Psoas muscle (tissue), 8 donors: ENCODE data around the gene SETD6. TPM values are rescaled to one million over a fixed set of nuclear protein-coding genes. Genes with fewer than 3 reads are reported as not detected.

ENCODE experiments used
- ATAC-seq, 4 donors: fragments of 200-7000 bp; cut with Tn5 transposase; one replicate each; pipeline ENCODE4 v1.9.1; 2020; ENCODE audit warnings: moderate library complexity in 3 of 4, mild to moderate bottlenecking in 2 of 4
- DNase-seq, 2 donors: peaks; one replicate each; pipeline ENCODE4 v3.0.0-alpha.2; 2020
- H3K27ac ChIP-seq: fragments of 200-600 bp; one replicate; pipeline ENCODE4 v1.8.0; 2022
- H3K27me3 ChIP-seq, 3 donors: fragments of 200-600 bp in 1 of 3; one replicate each; pipeline versions ENCODE4 v1.6.1 to v1.8.0; 2013 to 2022; ENCODE audit warnings: low read length in 2 of 3, mild to moderate bottlenecking in 2 of 3, moderate library complexity in 1 of 3; ENCODE audit not compliant: insufficient read depth in 3 of 3
- H3K36me3 ChIP-seq, 2 donors: fragments of 200-600 bp in 1 of 2; one replicate each; pipeline versions ENCODE4 v1.6.1 to v1.8.0; 2013 to 2022; ENCODE audit warnings: low read depth in 1 of 2, mild to moderate bottlenecking in 1 of 2, moderate library complexity in 1 of 2; ENCODE audit not compliant: insufficient read depth in 1 of 2
- H3K4me1 ChIP-seq: fragments of 200-600 bp; one replicate; pipeline ENCODE4 v1.8.0; 2022
- H3K4me3 ChIP-seq: fragments of 200-600 bp; one replicate; pipeline ENCODE4 v1.8.0; 2022; ENCODE audit warnings: mild to moderate bottlenecking
- H3K9me3 ChIP-seq: fragments of 200-600 bp; one replicate; pipeline ENCODE4 v1.8.0; 2022
- WGBS, 3 donors: extraction: QIAGEN DNeasy Blood & Tissue Kit; methylation state at CpG; one replicate each; pipeline versions ENCODE4 v1.1.6 to v1.1.7; 2013; 5-methylcytosine and 5-hydroxymethylcytosine counted together
- intact Hi-C, 2 donors: fragments of 100-400 bp; cut with DNase I; formaldehyde crosslinking; loops; one replicate each; pipeline versions ENCODE4 v1.11.0 to v1.14.2; 2022
- polyA plus RNA-seq, 3 donors: library from polyadenylated mRNA; stranded (reverse); fragments of 200-250 nt; gene quantifications; one replicate each; pipeline ENCODE4 v1.2.3, GENCODE V29; 2013
- total RNA-seq, 4 donors: library from RNA; stranded (reverse); fragmentation: NEBNext Ultra II Directional in 2 of 4; extraction: Animal tissue kit (Norgen Biotek cat#: 25700) in 2 of 4; gene quantifications; one replicate each; pipeline versions ENCODE4 v1.2.1 to v1.2.4, GENCODE V29; 2021 to 2023
- TF ChIP-seq, protein P1 (sequence below): fragments of 200-600 bp; IDR thresholded peaks from one replicate; pipeline ENCODE4 v1.8.0; 2022; ENCODE audit warnings: antibody characterized with exemption
- donor health status: healthy with polysubstance abuse.
- donor health status: DM: no; HTN: no; CAD: no; lungs with moderate emphysema.
- donor health status: Bipolar disorder and iron deficiency.
- donor health status: healthy.
- donor health status: DM: yes; HTN: yes; CAD: no.
- donor health status: DM: no; HTN: no; CAD: no.
- donor health status: DM: no; HTN: no; CAD: no.
- donor health status: DM: yes; HTN: yes; CAD: no.

The SETD6 gene
- total and polyA plus RNA-seq, 7 donors: 11.1 to 35.5 (median 21.0) TPM

DNA sequence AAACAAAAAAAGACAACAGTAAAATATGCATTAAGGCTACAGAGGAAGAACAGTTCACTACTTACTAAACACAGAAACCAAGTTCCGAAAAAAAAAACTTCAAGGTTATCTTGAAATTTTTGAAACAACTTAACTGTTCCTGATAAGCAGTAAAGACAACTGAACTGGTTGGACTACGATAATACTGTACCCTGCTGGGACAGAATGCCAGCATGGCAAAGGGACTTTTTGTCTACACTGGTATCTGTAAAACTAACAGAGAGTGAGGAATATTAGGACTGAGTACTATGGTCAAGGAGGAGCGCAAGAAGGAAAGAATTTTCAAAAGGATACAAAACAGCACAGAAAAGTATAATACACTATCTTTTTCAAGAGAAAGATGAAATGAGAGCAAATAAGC, 19.8 kb downstream of the SETD6 start:
- Histone ChIP-seq H3K27me3 (no peaks in the 10 kb centered on the region), H3K9me3 (no peaks in the 10 kb centered on the region), H3K4me1 (peaks cover 5% of the 10 kb centered on the region), H3K4me3 (no peak overlapping the region), H3K36me3 (peaks cover 33 to 100% of the 10 kb centered on the region in 2 donors), H3K27ac (peak overlapping the region; percentile 42)
- ATAC-seq: no peak
- intact Hi-C loops: loop anchor here (5.0 to 10.0 kb wide), 2 partner anchors 42 to 180 kb away; no protein-coding TSS in a partner anchor
- no peak for DNase-seq
- TF ChIP-seq, protein P1, sequence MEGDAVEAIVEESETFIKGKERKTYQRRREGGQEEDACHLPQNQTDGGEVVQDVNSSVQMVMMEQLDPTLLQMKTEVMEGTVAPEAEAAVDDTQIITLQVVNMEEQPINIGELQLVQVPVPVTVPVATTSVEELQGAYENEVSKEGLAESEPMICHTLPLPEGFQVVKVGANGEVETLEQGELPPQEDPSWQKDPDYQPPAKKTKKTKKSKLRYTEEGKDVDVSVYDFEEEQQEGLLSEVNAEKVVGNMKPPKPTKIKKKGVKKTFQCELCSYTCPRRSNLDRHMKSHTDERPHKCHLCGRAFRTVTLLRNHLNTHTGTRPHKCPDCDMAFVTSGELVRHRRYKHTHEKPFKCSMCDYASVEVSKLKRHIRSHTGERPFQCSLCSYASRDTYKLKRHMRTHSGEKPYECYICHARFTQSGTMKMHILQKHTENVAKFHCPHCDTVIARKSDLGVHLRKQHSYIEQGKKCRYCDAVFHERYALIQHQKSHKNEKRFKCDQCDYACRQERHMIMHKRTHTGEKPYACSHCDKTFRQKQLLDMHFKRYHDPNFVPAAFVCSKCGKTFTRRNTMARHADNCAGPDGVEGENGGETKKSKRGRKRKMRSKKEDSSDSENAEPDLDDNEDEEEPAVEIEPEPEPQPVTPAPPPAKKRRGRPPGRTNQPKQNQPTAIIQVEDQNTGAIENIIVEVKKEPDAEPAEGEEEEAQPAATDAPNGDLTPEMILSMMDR: no peak
- 91 to 95% (median 93%) methylated on average over 3 of the region's 3 CpGs for WGBS, 3 donors

DNA sequence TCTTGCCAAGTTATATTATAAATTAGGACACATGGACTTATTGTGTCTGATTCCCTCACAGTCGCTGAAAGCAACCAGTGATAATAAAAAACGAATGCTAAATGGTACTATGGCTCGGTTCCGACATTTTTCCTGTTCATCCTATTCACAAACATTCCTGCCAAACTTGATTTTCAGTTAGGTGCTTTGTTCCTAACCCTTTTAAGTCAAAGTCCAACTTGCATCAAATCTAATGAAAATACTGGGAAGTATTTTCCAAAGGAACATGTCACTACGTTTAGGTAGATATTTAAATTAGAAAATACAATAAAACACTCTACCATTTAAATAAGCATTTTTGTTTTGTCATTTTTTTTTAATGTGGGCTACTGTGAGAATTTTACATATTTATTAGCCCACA, 21.0 kb downstream of the SETD6 start:
- no peak overlapping the region for H3K4me3 ChIP-seq
- TF ChIP-seq, protein P1: no peak
- ATAC-seq (no peak), DNase-seq (no peak)
- H3K36me3 ChIP-seq: peaks cover 29 to 100% of the 10 kb centered on the region in 2 donors
- H3K4me1 ChIP-seq: peaks cover 5% of the 10 kb centered on the region
- no peaks in the 10 kb centered on the region for H3K27me3 ChIP-seq
- H3K9me3 ChIP-seq: no peaks in the 10 kb centered on the region
- WGBS, 3 donors: 79 to 85% (median 80%) methylated on average over 5 of the region's 5 CpGs
- intact Hi-C loops: loop anchor here (5.0 to 10.0 kb wide), 2 partner anchors 41 to 179 kb away; no protein-coding TSS in a partner anchor
- H3K27ac ChIP-seq: no peak overlapping the region

GRCh38 chr16:58537124-58537906, 22.0 kb downstream of the SETD6 start:
- no peak overlapping the region for H3K4me3 ChIP-seq
- WGBS, 3 donors: 76 to 83% (median 79%) methylated on average over 10 of the region's 10 CpGs
- DNase-seq (no peak), ATAC-seq (peak in 1 of 4 donors; percentile 32)
- H3K27me3 ChIP-seq: no peaks in the 10 kb centered on the region
- peaks cover 32 to 100% of the 10 kb centered on the region in 2 donors for H3K36me3 ChIP-seq
- TF ChIP-seq, protein P1: no peak
- H3K4me1 ChIP-seq: peaks cover 5% of the 10 kb centered on the region
- intact Hi-C loops: loop anchor here (5.0 to 10.0 kb wide), 2 partner anchors 40 to 177 kb away; no protein-coding TSS in a partner anchor
- H3K9me3 ChIP-seq: no peaks in the 10 kb centered on the region
- no peak overlapping the region for H3K27ac ChIP-seq

DNA sequence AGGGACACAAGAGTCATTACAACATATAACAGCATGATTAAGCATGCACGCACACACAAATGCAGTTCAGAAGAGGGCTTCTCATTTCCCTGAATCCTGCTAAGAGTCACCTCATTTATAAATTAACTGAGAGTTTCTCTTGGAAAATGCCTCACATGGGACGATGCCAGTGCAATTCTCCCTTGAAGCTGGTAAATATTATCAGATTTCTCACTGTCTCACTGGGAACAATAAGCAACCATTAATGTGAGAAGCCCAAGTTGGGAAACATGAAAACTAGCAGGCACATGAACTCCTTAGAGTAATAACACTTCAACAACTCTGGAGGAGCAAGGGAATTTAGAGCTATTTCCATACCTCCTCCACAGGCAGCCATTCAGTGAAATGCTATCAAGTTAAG, 26.4 kb downstream of the SETD6 start:
- H3K36me3 ChIP-seq: peaks cover 47 to 100% of the 10 kb centered on the region in 2 donors
- WGBS, 3 donors: 86 to 95% (median 91%) methylated on average over 2 of the region's 2 CpGs
- no peak for DNase-seq
- no peak overlapping the region for H3K4me3 ChIP-seq
- H3K27me3 ChIP-seq: no peaks in the 10 kb centered on the region
- H3K27ac ChIP-seq: no peak overlapping the region
- intact Hi-C loops: loop anchor here in 1 of 2 donors (5.0 kb wide), 1 partner anchor 36 kb away; no protein-coding TSS in a partner anchor
- TF ChIP-seq, protein P1: no peak
- H3K4me1 ChIP-seq: no peaks in the 10 kb centered on the region
- ATAC-seq: no peak
- H3K9me3 ChIP-seq: no peaks in the 10 kb centered on the region
